Neural progenitor cell (in vitro differentiated cells): Measurements from ENCODE around the gene ERAS. TPM values are rescaled to one million over a fixed set of nuclear protein-coding genes. Genes with fewer than 3 reads are reported as not detected.

ENCODE experiments used
- DNase-seq: peaks from one replicate; pipeline ENCODE4 v3.0.0-alpha.2; 2016; ENCODE audit warnings: low spot score
- H2AFZ ChIP-seq: fragments of 200-600 bp; sonication (generic); replicated peaks from 2 replicates; pipeline ENCODE4 v1.6.1; 2016; ENCODE audit warnings: antibody characterized with exemption
- H3F3A ChIP-seq: fragments of 200-600 bp; sonication (generic); 2 replicates; pipeline ENCODE4 v1.6.1; 2016; ENCODE audit warnings: antibody characterized with exemption, low read depth
- H3K27ac ChIP-seq: fragments of 200-600 bp; sonication (generic); 2 replicates; pipeline ENCODE4 v1.5.1; 2016; ENCODE audit warnings: mild to moderate bottlenecking
- H3K27me3 ChIP-seq: fragments of 200-600 bp; sonication (generic); 2 replicates; pipeline ENCODE4 v1.6.1; 2016; ENCODE audit warnings: mild to moderate bottlenecking, moderate library complexity
- H3K36me3 ChIP-seq: fragments of 200-600 bp; sonication (generic); 2 replicates; pipeline ENCODE4 v1.5.1; 2016
- H3K4me1 ChIP-seq: fragments of 200-600 bp; sonication (generic); 2 replicates; pipeline ENCODE4 v1.6.1; 2016; ENCODE audit warnings: mixed run types
- H3K4me2 ChIP-seq: fragments of 200-600 bp; sonication (generic); 2 replicates; pipeline ENCODE4 v1.6.1; 2016
- H3K4me3 ChIP-seq: fragments of 200-600 bp; sonication (generic); 2 replicates; pipeline ENCODE4 v1.5.1; 2016
- H3K79me2 ChIP-seq: fragments of 200-600 bp; sonication (generic); 2 replicates; pipeline ENCODE4 v1.6.1; 2016; ENCODE audit warnings: low read depth
- H3K9ac ChIP-seq: fragments of 200-600 bp; sonication (generic); 2 replicates; pipeline ENCODE4 v1.6.1; 2016
- H3K9me3 ChIP-seq: fragments of 200-600 bp; sonication (generic); 2 replicates; pipeline ENCODE4 v1.5.1; 2016; ENCODE audit warnings: low read depth
- H4K20me1 ChIP-seq: fragments of 200-600 bp; sonication (generic); 2 replicates; pipeline ENCODE4 v1.6.1; 2016; ENCODE audit warnings: low read depth
- H3K27ac Mint-ChIP-seq: 3 replicates; pipeline ENCODE4 v1.8.0; 2021; ENCODE audit warnings: mixed read lengths
- H3K27me3 Mint-ChIP-seq: 2 replicates; pipeline ENCODE4 v1.8.0; 2022; ENCODE audit warnings: low read depth, mild to moderate bottlenecking, inconsistent platforms, moderate library complexity, mixed read lengths; ENCODE audit not compliant: insufficient read depth
- H3K36me3 Mint-ChIP-seq: 3 replicates; pipeline ENCODE4 v1.8.0; 2021; ENCODE audit warnings: mixed read lengths
- H3K4me1 Mint-ChIP-seq: 3 replicates; pipeline ENCODE4 v1.8.0; 2021; ENCODE audit warnings: mixed read lengths
- H3K4me3 Mint-ChIP-seq: 3 replicates; pipeline ENCODE4 v1.8.0; 2021; ENCODE audit warnings: mild to moderate bottlenecking, moderate library complexity, mixed read lengths
- H3K9me3 Mint-ChIP-seq: 3 replicates; pipeline ENCODE4 v1.8.0; 2020; ENCODE audit warnings: mixed read lengths
- EZH2 ChIP-seq: fragments of 200-600 bp; sonication (generic); IDR thresholded peaks from 2 replicates; pipeline ENCODE4 v1.6.1; 2017; ENCODE audit warnings: antibody characterized with exemption, mild to moderate bottlenecking, moderate library complexity
- EZH2phosphoT487 ChIP-seq: fragments of 200-600 bp; sonication (generic); IDR thresholded peaks from 2 replicates; pipeline ENCODE4 v1.6.1; 2017; ENCODE audit warnings: antibody characterized with exemption
- total RNA-seq: library from RNA; depleted of rRNA; stranded (reverse); fragments of >200 nt; gene quantifications from 2 replicates; pipeline ENCODE4 v1.2.3, GENCODE V29; 2015; ENCODE audit warnings: low replicate concordance
- TF ChIP-seq, protein P1 (sequence below): fragments of 200-600 bp; sonication (generic); IDR thresholded peaks from 2 replicates; pipeline ENCODE4 v1.5.1; 2017; ENCODE audit warnings: antibody characterized with exemption, mild to moderate bottlenecking

Gene ERAS
- total RNA-seq, 1 donor from 2014 or later = not detected

DNA sequence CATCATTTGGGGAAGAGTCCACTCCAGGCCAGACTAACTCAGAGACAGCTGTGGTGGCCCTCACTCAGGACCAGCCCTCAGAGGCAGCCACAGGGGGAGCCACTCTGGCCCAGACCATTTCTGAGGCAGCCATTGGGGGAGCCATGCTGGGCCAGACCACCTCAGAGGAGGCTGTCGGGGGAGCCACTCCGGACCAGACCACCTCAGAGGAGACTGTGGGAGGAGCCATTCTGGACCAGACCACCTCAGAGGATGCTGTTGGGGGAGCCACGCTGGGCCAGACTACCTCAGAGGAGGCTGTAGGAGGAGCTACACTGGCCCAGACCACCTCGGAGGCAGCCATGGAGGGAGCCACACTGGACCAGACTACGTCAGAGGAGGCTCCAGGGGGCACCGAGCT, 3.3 kb upstream of the ERAS start:
- peaks cover 18% of the 10 kb centered on the region for H3K9me3 Mint-ChIP-seq
- no peak overlapping the region for H3K4me3 Mint-ChIP-seq
- Histone ChIP-seq H3K27ac (no peak overlapping the region), H4K20me1 (no peaks in the 10 kb centered on the region), H2AFZ (no peak overlapping the region), H3K4me1 (no peaks in the 10 kb centered on the region), H3K79me2 (no peaks in the 10 kb centered on the region), H3F3A (no peaks in the 10 kb centered on the region), H3K36me3 (no peaks in the 10 kb centered on the region), H3K27me3 (no peaks in the 10 kb centered on the region), H3K4me3 (no peak overlapping the region), H3K9me3 (no peaks in the 10 kb centered on the region), H3K4me2 (no peak overlapping the region), H3K9ac (no peak overlapping the region)
- H3K27me3 Mint-ChIP-seq = peaks cover 8% of the 10 kb centered on the region
- DNase-seq = no peak
- no peak overlapping the region for H3K27ac Mint-ChIP-seq
- H3K4me1 Mint-ChIP-seq = no peaks in the 10 kb centered on the region
- peaks cover 10% of the 10 kb centered on the region for H3K36me3 Mint-ChIP-seq
- no peak for TF ChIP-seq EZH2phosphoT487
- TF ChIP-seq, protein P1, sequence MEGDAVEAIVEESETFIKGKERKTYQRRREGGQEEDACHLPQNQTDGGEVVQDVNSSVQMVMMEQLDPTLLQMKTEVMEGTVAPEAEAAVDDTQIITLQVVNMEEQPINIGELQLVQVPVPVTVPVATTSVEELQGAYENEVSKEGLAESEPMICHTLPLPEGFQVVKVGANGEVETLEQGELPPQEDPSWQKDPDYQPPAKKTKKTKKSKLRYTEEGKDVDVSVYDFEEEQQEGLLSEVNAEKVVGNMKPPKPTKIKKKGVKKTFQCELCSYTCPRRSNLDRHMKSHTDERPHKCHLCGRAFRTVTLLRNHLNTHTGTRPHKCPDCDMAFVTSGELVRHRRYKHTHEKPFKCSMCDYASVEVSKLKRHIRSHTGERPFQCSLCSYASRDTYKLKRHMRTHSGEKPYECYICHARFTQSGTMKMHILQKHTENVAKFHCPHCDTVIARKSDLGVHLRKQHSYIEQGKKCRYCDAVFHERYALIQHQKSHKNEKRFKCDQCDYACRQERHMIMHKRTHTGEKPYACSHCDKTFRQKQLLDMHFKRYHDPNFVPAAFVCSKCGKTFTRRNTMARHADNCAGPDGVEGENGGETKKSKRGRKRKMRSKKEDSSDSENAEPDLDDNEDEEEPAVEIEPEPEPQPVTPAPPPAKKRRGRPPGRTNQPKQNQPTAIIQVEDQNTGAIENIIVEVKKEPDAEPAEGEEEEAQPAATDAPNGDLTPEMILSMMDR = no peak
- TF ChIP-seq EZH2 = no peak

DNA sequence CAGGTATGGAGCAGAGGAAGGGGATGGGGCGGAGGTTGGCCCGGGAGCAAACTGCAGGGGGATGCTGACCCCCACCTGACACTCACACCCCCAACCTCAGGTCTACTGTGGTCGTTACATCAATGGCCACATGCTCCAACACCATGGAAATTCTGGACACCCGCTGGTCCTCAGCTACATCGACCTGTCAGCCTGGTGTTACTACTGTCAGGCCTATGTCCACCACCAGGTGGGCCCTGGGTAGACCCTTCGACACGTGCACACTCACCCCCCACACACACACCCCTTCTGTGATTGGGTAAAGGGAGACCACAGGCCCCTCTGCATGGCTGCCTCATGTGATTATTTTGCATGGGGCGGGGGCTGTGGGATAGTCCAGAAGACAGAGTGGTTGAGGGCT, 2.2 kb upstream of the ERAS start:
- Histone ChIP-seq H3K4me2 (no peak overlapping the region), H3K79me2 (no peaks in the 10 kb centered on the region), H3K27me3 (peaks cover 2% of the 10 kb centered on the region), H4K20me1 (no peaks in the 10 kb centered on the region), H3K4me3 (no peak overlapping the region), H2AFZ (no peak overlapping the region), H3F3A (no peaks in the 10 kb centered on the region), H3K36me3 (no peaks in the 10 kb centered on the region), H3K9me3 (no peaks in the 10 kb centered on the region), H3K27ac (no peak overlapping the region), H3K4me1 (no peaks in the 10 kb centered on the region), H3K9ac (no peak overlapping the region)
- H3K27me3 Mint-ChIP-seq = peaks cover 11% of the 10 kb centered on the region
- H3K36me3 Mint-ChIP-seq = peaks cover 14% of the 10 kb centered on the region
- H3K4me3 Mint-ChIP-seq = no peak overlapping the region
- H3K4me1 Mint-ChIP-seq = no peaks in the 10 kb centered on the region
- peaks cover 25% of the 10 kb centered on the region for H3K9me3 Mint-ChIP-seq
- no peak overlapping the region for H3K27ac Mint-ChIP-seq
- TF ChIP-seq, protein P1 = no peak
- no peak for TF ChIP-seq EZH2
- no peak for DNase-seq

DNA sequence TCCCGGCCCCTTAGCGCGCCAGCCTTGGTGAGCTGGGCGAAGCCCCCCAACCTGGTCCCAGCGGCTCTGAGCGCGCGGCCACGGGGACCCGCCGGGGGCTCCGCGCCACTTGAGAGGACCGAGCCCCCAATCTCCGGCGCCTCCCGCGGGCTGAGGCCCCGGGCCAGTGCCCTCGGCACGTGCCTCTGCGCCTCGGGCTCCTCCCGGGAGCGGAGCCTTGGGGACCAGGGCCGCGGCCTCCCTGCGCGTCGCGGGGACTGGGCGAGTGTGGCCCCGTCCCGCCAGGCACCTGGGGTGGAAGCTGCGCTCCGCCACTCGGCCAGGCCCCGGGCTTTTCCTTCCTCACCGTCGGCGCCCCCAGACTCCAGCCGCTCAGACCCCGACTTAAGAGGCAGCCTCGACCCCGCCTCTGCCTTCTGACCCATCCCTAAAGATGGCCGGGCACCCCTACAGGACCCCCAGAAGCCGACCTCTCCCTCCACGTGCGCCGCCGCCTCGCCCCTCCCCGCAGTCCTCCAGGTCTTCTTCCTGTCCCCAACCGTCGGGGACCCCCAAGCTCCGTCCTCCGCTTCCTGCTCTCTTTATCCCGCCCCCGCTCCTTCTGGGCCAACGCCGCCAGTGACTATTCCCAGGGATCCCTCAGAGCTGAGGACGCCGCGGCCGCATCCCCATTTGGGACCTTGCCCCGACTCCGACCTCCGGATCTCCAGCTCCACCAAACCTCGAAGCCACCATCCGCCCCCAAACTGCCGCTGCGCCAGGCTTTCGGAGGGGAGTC, 752 bp downstream of the ERAS start:
- Histone ChIP-seq H3K27me3 (peaks cover 32% of the 10 kb centered on the region), H3K36me3 (no peaks in the 10 kb centered on the region), H4K20me1 (no peaks in the 10 kb centered on the region), H3K4me3 (no peak overlapping the region), H3K79me2 (no peaks in the 10 kb centered on the region), H3F3A (no peaks in the 10 kb centered on the region), H3K4me1 (no peaks in the 10 kb centered on the region), H3K27ac (no peak overlapping the region), H3K9ac (no peak overlapping the region), H3K9me3 (no peaks in the 10 kb centered on the region), H3K4me2 (no peak overlapping the region), H2AFZ (no peak overlapping the region)
- Mint-ChIP-seq H3K27me3 (peaks cover 12% of the 10 kb centered on the region), H3K4me1 (no peaks in the 10 kb centered on the region), H3K36me3 (peaks cover 14% of the 10 kb centered on the region), H3K9me3 (peaks cover 29% of the 10 kb centered on the region), H3K27ac (no peak overlapping the region), H3K4me3 (no peak overlapping the region)
- DNase-seq = no peak
- TF ChIP-seq, protein P1 = no peak
- TF ChIP-seq EZH2 (no peak), EZH2phosphoT487 (no peak)
